HPDE6-E6E7 (cell line): ENCODE results near the gene LASP1.
A peak's percentile ranks its signal among the peaks of the same experiment; 100 is the strongest.
"Not testable (repeated sequence)": the region's sequence is repeated elsewhere in the genome, so short reads cannot be mapped to it uniquely, and the experiment has no call there.

Experiments
- DNase-seq: peaks from one replicate; pipeline ENCODE4 v3.0.0; 2011; ENCODE audit warnings: missing footprints; ENCODE audit errors: extremely low spot score

LASP1 gene

DNA sequence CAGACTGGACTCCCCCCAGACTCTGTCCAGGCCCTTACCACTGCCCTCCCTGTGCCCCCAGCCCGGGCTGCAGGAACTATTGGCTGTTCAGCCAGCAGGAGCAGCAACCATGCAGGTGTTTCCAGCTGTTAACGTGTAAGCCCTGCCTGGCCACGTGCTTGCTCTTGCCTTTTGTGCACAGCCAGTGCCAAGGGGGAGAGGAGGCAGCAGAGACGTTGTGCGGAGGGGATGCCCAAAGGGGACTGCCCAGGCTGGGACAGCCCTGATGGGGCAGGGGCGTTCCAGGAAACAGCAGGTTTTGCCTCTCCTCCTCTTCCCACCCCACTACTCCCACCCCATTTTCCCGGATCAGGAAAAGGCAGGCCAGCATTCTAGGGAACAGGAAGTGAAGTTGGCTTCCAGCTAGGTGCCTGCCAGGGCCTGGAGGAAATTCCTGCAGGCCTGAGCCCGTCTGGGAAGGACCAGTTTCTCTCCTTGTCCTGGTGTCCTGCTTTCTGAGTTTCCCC lies 38.9 kb downstream of the LASP1 start:
- DNase-seq = peak; percentile 41

DNA sequence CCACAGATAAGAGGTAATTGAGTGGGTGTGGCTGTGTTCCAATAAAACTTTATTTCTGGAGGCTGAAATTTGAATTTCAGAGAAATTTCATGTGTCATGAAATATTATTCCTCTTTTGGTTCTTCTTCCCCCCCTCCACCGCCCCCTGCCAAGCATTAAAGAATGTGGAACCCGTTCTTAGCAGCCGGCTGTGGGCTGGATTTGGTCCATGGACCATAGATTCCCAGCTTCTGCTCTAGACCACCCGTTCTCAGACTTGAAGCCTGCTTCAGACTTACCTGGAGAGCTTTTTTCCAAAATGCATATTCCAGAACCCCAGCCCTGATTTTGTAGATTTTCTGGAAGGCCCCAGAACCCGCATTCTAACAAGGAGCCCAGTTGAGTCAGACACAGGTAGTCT lies 40.5 kb downstream of the LASP1 start:
- DNase-seq = no peak

DNA sequence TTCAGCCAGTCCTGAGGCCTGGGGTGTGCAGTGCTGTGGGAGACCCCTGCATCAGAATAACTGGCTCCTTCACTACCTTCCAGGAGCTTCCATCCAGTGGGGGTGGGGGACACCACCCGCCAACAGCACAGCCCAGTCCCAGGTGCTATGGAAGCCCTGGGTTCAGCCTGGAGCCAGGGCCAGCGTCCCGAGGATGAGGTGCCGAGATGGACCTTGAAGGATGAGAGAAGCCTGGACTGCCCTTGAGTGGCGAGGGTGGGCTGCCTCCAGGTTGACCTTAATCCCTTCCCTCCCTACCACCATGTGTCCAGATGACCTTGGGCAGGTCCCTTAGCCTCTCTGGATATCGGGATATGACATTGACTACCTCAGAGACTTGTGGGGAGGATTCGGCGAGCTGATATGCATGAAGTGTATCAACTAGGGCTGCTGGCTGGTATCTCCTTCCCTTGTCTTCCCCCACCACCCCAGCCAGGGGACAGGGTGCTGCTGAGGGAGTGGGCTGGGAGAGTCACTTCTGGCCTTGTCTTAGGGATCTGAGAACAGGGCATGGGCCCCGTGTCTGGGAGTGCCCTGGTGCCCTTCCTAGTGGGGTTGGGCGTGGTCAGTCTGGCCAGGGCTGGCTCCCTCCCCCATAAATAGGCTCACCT lies 41.3 kb downstream of the LASP1 start:
- no peak for DNase-seq

DNA sequence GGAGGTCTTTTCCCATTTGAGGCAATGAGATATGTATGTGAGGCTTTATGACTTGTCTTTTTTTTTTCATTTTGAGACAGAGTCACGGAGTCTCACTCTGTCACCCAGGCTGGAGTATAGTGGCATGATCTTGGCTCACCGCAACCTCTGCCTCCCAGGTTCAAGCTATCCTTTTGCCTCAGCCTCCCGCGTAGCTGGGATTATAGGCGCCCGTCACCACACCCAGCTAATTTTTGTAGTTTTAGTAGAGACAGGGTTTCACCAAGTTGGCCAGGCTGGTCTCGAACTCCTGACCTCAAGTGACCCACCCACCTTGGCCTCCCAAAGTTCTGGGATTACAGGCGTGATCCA lies 41.8 kb downstream of the LASP1 start:
- DNase-seq = not testable (repeated sequence)

DNA sequence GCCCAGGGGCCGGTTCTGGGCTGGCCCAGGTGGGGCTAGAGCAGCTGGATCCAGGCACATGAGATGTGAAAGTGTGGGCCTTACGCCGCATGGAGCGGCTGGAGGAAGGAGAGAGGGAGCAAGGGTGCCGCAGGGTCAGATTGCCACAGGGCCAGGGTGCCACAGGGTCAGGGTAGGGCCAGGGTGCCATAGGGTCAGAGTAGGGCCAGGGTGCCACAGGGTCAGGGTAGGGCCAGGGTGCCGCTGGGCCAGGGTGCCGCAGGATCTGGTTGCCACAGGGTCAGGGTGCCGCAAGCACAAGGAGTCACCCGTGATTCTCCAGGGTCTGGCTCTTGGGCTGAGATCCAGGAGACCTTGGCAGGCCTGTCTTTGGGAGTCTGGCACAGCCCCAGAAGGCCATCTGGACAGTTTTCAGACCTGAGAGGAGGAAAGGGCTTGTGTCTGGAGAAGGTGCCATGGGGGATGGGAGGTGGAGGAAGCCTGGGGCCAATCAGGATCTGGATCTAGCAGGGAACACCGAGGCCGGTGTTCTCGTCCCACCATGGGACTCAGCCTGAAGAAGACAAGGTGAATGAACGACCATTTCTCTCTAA lies 42.5 kb downstream of the LASP1 start:
- DNase-seq = no peak

DNA sequence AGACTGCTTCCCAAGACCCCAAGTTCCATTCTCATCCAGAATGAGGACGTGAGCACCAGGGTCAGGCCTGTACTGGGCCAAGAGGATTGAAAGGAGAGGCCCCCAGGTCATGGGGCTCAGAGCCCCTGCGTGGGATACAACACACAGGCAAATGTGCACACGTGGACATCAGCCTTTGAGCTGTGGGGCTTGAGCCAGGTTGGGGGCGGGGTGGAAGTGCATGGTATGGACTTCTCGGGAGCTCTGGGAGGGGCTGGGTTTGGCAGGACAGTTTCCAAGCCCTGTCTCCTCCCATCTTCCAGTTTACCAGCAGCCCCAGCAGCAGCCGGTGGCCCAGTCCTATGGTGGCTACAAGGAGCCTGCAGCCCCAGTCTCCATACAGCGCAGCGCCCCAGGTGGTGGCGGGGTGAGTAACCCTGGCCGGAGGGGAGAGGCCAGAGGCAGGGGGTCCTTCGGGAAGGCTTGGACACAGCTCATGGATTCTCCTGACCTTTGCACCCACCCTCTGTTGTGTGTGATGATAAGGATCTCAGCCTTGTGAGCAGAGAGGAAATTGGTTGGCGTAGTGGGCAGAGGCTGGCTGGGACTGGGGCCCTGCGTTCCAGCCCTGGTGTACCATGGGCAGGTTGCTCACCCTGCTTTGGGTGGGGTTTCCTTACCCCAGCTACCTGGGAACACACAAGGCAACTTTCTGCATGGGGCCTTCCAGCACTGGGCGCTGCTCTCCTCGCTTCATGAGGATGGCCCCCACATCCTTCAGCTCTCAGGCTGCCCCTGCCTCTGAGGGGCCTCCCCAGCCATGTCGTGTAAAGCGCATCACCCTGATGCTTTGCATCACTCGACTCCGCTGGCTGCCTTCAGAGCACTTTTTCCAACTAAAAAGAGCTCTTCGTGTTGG lies 45.1 kb downstream of the LASP1 start:
- DNase-seq = no peak

DNA sequence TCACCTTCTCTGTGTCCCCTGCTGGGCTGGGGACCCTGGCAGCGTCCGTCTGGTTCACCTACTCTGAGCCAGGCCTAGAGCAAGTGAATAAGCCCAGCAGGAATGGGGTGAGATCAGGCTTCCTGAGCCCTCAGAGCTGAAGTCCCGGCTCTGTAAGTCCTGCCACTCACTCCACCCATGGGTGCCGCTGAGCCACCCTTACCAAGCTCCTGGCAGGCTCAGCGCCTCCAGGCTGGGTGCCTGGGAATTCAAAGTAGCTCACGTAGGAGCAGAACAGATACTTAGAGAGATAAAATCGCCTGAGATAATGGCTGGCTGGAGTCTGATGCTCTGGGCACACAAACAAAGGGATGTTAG lies 45.8 kb downstream of the LASP1 start:
- no peak for DNase-seq

DNA sequence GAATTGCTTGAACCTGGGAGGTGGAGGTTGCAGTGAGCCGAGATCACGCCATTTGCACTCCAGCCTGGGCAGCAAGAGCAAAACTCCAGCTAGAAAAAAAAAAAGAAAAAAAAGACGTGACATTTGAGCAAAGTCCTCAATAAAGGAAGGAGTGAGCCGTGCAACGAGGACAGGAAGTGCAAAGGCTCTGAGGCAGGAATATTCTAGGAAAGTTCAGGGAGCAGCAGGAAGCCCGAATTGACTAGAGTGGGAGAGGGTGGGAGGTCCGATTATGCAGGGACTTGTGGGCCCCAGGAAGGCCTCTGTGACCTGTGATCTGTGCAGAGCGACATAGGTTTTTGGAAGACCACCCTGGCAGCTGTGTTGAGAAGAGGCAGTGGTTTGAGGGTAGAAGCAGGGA lies 46.9 kb downstream of the LASP1 start:
- no peak for DNase-seq

DNA sequence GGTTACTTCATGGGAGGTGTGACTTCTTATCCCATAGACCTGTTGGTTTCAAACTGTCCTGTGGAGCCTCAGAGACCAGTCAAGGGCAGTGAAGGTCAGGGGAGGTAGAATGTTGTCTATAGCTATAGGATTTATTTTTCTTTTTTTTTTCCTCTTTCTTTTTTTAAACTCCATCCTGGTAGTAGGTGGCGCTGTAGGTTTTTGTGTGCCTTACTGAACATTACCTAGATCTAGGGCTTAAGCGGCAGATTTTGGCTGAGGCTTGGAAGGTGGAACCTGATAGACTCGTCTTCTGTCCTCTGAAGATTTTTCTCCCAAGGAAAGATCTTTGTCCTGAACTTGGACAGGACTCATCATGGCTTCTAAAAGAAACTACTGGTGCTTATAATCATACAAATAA lies 47.4 kb downstream of the LASP1 start:
- DNase-seq = no peak

DNA sequence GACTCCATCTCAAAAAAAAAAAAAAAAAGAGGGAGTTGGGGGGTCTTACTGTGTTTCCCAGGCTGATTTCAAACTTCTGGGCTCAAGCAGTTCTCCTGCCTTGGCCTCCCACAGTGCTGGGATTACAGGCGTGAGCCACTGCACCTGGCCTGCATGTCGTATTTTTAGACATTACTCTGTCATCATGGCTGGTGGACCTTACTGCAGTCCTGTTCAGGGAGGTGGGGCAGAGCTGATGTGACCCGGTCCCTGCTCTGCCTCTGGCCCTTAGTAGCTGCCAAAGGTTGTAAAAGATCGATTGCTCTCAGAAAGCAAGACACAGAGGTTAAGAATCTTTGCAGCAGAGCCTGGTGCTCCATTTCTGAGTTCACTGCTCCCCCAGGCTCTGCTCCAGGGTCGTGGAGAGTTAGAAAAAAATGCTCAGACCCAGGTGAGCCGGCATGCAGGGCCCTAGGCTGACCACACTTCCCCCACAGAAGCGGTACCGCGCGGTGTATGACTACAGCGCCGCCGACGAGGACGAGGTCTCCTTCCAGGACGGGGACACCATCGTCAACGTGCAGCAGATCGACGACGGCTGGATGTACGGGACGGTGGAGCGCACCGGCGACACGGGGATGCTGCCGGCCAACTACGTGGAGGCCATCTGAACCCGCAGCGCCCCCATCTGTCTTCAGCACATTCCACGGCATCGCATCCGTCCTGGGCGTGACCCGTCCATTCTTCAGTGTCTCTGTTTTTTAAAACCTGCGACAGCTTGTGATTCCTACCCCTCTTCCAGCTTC lies 48.5 kb downstream of the LASP1 start:
- DNase-seq = no peak

DNA sequence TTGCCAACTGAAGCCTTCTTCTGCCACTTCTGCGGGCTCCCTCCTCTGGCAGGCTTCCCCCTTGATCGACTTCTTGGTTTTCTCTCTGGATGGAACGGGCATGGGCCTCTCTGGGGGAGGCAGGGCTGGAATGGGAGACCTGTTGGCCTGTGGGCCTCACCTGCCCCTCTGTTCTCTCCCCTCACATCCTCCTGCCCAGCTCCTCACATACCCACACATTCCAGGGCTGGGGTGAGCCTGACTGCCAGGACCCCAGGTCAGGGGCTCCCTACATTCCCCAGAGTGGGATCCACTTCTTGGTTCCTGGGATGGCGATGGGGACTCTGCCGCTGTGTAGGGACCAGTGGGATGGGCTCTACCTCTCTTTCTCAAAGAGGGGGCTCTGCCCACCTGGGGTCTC lies 49.1 kb downstream of the LASP1 start:
- no peak for DNase-seq

DNA sequence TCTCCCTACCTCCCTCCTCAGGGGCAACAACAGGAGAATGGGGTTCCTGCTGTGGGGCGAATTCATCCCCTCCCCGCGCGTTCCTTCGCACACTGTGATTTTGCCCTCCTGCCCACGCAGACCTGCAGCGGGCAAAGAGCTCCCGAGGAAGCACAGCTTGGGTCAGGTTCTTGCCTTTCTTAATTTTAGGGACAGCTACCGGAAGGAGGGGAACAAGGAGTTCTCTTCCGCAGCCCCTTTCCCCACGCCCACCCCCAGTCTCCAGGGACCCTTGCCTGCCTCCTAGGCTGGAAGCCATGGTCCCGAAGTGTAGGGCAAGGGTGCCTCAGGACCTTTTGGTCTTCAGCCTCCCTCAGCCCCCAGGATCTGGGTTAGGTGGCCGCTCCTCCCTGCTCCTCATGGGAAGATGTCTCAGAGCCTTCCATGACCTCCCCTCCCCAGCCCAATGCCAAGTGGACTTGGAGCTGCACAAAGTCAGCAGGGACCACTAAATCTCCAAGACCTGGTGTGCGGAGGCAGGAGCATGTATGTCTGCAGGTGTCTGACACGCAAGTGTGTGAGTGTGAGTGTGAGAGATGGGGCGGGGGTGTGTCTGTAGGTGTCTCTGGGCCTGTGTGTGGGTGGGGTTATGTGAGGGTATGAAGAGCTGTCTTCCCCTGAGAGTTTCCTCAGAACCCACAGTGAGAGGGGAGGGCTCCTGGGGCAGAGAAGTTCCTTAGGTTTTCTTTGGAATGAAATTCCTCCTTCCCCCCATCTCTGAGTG lies 49.6 kb downstream of the LASP1 start:
- DNase-seq = no peak

DNA sequence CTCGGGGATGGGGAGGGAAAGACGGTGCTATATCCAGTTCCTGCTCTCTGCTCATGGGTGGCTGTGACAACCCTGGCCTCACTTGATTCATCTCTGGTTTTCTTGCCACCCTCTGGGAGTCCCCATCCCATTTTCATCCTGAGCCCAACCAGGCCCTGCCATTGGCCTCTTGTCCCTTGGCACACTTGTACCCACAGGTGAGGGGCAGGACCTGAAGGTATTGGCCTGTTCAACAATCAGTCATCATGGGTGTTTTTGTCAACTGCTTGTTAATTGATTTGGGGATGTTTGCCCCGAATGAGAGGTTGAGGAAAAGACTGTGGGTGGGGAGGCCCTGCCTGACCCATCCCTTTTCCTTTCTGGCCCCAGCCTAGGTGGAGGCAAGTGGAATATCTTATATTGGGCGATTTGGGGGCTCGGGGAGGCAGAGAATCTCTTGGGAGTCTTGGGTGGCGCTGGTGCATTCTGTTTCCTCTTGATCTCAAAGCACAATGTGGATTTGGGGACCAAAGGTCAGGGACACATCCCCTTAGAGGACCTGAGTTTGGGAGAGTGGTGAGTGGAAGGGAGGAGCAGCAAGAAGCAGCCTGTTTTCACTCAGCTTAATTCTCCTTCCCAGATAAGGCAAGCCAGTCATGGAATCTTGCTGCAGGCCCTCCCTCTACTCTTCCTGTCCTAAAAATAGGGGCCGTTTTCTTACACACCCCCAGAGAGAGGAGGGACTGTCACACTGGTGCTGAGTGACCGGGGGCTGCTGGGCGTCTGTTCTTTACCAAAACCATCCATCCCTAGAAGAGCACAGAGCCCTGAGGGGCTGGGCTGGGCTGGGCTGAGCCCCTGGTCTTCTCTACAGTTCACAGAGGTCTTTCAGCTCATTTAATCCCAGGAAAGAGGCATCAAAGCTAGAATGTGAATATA lies 50.8 kb downstream of the LASP1 start:
- no peak for DNase-seq

DNA sequence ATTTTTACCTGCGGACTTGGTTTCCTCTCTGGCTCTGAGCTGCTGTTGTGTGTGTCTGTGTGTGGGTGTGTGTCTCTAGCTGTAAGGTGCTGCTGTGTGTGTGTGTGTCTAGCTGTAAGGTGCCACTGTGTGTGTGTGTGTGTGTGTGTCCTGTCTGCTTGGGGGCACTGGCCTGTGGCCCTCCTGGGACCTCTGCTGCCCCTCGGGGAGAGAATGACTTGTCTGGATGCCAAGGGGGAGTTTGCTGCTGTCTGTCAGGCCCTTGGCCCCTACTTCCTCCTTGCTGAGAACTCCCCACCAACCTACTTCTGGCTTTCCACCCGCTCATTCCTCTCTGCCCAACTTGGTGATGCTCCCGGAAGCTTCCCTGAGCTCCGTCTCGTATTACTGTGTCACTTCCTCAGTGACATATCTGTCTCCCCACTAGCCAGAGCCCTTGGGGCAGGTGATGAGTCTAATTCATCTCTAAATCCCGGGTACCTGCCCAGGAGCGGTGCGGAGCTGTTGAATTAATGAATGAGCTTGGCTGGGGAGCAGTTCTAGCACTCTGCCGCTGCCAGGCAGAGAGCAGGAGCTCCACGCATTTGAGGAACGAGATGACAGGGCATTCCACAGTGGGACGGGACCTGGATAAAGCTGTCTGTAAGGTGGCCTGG lies 52.0 kb downstream of the LASP1 start:
- DNase-seq = no peak

DNA sequence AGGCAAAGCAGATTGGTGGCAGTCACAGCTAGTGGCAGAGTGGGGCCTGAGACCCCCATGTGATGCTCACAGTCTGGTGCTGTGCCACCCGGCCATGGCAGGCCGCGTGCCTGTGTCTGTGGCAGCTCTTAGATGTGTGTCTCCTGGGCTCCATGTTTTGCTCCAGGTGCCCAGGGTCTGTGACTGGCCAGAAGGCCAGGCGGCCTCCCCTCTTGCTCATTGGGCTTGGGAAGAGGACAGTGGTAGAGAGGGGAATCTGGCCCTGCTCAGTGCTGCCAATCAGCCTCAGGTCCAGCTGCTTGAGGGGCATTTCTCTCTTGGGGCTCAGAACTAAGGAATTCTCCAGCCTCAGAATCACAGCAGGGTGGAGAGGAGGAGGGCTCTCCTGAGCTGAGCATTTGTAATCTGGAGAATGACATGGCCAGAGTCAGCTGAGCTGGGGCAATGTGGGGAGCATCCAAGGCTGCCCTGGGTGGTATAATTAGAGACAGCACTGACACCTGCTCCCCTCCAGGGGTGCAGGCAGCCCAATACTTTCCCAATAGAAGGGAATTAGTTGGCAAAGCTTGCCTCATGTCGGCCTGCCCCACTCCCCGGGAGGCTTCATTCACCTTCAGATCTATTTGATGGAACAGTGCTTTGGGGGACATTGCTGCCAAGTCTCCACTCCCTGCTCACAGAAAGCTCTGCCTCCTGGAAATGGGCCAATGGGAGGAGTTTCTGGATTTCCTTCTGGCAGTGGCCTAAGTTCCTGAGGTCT lies 52.9 kb downstream of the LASP1 start:
- DNase-seq = no peak

DNA sequence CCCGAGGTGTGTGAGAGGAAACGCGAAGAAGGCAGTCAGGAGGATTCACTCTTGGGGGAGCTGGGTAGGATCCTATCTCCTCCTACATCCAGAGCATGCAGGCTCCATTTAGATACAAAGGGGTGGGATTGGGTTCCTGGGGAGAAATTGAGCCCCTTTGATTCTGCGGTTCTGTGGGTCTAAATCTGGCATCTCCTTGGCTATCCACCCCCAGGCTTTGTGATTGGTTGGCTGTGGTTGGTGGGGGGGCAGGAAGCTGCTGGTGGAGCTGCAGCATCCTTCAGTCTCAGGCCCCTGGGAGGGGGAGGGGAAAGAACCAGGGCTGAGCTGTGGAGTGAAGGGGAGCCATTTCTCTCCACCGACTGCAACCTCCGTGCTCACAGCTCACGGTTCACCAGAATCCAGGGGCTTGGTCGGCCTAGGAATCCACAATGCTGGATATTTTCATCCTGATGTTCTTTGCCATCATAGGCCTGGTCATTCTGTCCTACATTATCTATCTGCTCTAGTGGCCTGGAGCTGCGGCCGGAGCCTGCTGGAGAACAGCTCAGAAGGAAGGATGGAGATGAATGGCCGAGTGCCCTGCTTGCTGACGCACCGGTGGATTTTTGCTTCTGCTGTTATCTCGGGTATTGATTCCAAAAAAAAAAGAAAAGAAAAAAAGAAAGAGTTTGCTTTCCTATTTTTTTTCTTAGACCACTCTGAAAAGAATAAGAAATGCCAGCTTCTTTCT lies 55.6 kb downstream of the LASP1 start, which contains the start of gene LASP1NB:
Gene LASP1NB (plus strand): TSS at position 352 of the 733 bp plus-strand sequence.
- DNase-seq = no peak

DNA sequence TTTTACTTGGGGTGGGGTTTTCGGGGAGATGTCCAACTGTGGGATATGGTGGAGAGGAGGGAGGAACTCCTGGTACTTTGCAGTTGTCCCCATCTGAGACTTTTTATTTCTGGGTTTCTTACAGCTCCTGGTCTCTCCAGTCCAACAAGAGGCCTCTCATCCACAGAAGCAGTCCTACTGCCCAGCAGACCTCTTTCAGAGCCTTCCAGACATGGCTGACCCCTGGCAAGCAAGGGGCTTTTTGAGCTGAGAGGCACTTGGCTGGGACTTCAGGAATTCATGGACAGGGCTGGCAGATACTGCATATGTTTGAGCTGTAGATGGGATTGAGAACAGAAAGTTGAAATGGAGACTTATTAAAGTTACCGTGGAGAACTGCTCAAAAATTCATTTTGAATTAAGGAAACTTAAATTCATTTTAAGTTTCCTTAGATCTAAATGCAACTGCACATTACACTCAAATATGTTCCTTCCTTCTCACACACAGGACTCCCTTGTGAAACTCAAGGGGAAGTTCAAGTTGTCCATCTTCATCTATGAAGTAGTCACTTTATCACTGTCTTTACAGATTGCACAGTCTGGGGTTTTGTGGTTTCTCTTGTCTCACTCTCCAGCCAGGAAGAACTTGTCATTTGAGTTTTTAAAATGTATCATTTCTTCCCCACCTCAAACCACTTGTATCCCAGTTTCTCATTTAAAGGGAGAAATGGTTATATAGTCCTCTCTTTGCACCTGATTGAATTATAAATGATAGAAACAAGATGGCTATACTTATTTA lies 56.6 kb downstream of the LASP1 start:
- no peak for DNase-seq
